HL-60/S4 (cell line): ENCODE data around the gene PEMT.

Experiments
- in situ Hi-C: fragments of 300-500 bp; cut with MboI; formaldehyde crosslinking; loops from 2 replicates; pipeline ENCODE4 v1.14.3; 2022; ENCODE audit warnings: low sequenced_read_pairs

Gene PEMT

DNA sequence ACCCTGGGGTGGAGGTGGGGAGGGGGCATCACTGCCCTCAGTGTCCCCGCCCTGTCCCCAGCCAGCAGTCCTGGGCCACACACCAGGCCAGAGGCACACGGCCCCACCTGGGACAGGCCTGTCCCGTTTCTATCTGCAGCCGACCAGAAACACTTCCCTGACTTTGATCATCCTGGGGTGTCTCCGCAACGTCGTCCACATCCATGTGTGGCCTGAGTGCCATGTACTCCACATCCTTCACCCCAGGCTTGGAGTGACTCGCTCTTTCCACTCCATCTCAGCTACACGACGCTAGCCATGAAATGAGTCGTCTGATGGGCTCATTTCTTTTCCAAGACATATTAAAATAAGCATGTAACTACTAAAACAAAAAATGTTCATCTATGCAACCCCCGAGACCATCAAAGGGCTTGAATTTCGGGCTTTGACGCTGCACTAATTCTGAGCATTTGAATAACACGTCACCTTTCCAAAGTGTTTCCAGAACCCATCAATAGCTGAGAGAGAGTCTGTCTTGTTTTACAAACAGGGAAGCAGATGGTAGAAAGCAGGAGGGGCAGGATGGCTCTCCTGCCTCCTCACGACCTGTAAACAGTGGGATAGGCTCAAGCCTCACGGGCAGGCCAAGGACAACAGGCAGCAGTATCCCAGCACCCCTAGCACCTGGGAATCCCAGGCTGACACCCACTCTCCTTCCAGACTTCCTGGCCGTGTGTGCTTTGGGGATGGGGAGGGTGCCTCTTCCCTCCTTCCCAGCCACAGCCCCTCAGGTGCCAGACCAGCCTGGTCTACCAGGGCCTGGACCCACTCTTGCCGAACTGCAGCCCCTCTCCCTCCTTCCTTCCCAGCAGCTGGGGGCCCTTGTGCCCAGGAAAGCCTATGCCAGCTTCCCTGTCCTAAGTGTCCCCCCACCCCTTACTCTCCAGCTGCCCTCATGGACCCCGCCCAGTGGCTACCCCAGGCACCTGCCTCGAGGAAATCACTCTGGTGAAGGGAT lies 75.3 kb downstream of the PEMT start:
- in situ Hi-C loops, result no loop called here

DNA sequence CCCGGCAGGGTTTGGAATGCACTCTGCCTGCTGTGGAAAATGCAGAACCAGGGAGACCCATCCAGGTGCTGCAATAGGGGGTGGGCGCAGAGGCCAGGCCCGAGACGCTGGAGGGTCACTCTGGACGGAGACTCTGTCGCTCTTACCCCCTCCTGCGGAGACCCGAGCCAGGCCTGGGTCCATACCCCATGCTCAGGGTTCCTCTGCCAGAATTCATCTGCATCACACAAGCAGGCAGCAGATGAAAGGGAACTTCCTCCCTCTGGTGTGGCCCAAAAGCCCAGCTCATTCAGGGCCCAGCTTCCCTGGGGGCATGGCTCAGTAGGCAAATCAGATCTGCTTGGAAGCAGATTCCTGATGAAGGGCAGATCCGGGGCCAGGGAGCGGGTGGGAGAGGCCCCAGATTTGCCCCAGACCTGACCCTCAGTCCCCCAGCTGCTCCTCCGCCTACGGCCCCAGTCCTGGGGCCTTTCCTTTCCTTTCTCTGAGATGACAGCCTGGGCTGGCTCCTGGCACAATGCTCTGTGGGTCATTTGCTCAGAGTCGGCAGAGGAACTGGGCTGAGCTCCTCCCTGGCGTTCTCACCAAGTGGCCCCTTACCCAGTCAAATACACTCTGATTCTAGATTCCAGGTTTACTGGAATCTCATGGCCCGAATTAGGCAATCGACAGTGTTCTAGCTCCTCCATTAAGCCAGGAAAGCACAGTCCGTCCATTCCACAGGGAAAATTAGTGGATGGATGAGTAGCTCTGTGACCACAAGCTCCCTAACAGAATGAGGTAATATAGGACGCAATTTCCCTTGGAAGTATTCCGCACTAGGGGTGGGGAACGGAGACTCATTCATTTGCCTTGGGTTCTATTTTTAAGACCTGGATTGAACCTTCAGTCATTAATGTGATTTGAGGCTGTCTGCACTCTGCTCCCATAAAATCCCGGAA lies 76.2 kb downstream of the PEMT start:
- in situ Hi-C loops, result no loop called here

DNA sequence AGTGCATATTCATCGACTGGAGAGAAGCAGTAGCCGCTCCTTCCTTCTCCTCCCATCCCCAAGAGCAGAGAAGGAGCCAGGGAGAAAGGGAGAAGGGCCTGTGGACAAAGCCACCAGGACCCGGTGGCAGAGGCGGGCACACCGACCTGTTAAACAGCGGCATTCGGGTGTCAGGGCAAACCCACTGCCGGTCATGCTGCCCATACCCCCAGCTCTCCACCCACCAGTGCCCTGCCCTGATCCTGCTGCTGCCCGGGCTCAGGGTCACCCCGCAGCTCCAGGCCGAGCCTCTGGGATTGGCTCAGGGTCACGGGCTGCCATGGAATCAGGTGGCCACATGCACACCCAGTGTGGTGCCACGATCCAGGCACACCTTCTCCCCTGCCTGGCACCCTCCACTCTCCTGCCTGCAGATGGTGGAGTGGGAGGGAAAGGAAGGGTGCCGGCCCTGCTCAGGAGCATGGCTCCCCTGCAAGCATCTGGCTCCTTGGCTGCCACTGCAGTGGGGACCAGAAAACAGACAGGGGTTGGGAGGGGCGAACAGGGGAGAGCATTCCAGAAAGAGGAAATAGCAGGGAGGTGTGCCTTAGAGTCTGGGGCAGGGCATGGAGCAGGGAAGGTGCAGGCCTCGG lies 77.0 kb downstream of the PEMT start:
- in situ Hi-C loops, result no loop called here

DNA sequence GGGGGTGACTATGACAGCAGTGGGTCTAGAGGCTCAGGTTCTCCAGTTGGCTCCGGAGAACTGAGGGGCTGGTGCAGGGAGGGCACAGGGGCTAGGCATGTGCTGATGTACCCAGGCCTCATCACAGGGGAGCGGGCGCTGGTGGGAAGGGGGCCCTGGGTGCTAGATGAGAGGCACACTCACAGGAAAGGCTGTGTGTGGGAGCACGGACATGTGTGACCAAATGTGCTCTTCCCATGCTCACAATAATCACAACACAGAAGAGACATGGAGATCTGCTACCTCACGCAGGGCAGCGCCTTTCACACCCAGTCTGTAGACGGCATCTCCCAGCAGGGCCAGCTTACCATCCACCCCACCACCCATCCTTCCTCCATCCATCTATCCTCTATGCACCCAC lies 77.9 kb downstream of the PEMT start:
- in situ Hi-C loops, result no loop called here

DNA sequence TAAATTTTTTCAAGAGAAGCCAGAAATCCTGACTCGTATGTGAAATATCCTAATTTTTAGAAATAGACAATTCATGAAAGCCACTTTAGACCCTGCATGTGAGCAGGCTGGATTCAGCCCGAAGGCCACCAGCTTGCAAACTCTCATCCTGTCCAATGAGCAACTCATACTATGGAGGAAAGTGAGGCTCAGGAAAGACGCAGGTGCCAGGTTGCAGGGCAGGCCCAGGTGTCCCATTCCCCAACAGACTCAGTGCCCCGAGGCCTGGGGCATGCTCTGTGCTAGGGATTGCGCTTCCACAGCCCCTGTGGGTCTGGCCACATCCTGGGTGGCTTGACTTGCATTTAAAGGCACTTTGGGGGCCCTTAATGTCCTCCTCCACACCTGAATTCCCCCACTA lies 78.6 kb downstream of the PEMT start:
- in situ Hi-C loops, result no loop called here

DNA sequence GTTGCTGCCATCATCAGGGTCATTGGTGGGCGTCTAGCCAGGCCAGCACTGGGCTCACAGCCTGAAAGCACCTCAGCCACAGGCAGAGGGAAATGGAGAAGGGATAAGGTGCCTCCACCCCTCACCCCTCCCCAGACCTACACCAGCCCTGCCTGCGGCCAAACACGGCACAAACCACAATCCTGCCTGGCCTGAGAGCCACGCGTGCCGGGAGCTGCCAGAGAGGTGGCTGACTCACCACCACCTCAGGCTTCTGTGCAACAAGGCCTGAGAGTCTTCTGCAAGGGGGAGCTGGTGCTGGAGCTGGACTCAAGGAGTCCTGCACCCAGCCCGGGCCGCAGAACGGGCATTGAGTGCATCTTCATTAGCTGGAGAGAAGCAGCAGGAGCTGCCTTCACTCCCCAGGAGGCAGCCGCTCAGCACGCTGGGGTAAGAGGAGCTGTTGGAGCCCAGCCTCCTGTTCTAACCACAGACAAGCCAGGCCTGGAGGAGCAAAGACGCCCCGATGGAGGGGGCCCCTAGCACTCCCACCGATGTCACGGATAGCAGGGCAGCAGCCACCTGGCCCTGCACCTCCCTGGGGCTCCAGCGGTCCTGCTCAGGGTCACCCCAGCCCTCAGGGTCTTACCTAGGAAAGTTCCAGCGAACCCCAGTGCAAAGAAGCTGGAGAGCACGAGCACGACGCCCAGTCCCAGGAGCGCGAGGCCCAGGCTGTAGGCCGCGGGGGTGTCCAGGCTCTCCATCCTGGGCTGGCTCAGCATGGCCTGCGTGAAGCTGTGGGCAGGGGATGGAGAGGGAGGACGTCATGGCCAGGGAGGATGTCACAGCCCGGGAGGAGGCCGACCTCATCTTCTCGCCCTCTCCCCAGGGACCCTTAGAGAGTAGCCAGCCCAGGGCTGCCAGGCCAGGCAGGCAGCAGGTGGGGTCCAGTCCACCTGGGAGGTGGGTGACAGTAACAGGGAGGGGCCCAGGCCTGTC lies 79.3 kb downstream of the PEMT start:
- in situ Hi-C loops, result no loop called here

DNA sequence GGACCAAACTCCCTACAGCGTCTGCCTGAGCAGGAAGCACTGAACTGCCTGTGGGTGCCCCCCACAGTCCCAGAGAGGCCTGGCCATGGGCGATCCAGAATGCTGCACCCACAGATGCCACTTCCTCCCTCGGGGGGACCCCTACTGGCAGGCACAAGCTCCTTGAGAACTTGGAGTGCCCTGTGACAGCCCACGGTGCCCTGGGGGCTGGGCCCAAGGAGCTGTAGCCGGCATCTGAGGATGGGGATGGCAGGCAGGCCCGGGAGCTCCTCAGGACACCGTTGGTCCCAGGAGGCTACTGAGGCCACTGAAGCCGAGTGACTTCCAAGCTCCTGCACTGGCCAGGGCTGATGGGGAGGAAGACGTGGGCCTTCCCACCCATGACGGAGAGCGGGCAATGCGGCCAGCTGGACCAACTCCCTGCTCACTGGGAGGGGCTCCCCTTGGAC lies 80.2 kb downstream of the PEMT start:
- in situ Hi-C loops, result no loop called here

DNA sequence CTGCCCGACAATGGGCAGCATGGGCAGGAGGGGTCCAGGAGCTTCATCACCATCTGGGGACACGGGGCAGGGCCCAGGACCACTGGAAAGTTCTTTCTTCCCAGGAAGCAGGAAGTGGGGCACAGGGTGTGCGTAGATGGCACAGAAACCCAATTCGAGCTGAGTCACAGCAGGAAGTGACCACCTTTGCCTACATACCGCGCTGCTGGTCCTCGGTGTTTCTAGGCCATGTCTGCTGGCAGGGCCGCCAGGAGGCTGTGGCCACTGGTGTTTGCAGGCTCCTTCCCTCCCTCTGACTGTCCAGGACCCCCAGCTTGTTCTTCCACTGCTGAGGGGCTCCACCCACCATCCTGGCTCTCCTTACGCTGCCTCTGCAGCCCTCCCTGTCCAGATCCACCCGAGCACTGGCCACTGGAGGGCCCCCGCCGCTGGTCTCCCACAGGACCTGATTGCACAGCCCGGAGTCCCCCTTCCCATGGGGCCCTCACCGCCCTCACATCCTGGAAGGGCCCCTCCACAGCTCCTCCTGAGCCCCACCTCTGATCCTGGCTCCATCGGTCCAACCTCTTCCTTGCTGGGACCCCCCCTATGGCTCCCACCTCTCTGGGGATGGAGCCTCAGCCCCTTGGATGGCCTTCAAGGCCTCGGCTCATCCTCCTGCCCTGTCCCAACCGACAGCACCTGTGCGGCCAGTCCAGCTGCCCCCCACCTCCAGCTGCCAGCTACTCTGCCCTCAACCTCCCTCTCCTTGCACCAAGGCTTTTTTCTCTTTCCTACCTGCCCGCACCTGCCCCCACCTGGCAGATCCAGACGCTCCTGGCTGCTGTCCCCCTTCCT lies 80.8 kb downstream of the PEMT start:
- in situ Hi-C loops, result no loop called here

DNA sequence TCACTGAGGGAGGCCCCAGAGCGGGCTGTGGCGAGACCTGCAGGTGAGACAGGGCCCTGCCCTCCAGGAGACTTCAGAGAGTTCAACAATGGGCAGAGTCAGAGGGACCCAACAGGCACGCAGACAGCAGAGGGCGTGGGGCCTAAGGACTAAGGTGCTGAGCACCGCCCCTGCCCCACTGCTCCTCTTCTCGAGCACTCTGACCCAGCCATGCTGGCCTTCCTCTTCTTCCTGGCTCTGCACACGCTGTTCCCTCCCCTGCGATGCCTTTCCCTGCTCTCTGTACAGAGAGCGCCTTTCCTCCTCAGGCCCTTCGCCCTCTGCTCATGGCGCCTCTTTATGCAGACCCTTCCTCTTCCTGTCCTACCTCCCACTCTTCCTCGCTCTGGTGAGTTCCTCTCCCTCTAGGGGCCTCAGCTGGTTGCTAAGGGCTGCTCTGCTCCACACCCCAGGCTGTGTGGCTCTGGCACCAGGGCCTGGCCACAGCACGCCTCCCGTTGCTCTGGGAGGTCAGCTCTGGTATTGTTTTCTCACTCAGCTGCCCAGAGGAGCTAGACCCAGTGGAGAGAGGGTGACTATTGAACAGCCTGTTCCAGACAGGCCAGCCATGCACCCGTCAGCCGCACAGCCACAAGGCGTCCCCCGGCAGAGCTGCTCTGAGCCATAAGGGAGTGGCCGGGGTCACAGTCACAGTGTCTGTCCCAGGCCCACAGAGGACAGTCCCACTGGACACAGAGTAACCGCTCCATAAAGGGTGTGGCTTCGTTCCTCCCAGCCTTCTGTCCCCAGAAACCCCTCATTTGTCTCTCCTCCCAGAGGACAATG lies 81.7 kb downstream of the PEMT start:
- in situ Hi-C loops, result no loop called here

DNA sequence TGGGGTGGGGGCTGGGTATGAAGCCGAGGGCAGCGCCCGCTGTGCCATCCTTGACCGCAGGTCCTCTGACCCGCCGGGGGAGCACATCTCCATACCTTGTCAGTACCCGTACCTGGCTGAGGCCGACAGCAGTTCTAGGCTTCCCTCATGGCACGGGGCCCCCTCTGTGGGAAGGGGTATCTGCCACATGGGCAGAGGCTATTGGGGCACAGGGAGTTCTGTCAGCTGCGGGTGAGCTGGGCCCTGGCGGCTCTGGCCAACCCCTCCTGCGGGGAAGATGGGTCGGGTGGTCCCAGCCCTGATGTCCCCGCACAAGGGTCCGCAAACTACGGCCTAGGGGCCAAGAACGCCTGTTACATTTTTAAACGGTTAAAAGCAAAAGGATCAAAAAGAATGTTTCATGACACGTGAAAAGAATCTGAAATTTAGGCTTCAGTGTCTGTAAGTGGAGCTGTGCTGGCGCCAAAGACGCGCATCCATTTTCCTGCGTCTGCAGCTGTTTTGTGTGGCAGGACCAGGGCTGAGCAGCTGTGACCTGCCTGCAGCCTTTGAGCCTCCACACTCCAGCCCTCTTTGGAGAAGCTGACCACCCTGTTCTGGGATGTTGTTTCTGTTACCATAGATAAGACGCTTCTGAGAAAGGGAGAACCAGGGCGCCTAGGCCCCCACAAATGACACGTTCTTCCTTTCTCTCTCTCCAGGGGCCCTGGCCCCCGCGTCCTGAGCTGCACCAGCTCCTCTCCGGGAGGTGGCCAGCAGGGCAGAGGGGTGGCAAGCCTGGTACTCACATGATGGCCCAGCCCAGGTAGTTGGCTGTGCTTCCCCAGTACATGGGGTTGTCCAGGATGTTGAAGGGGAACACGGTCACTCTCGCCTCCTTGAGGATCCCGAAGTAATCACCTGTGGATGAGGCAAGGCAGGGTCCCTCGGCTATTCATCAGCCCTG lies 82.6 kb downstream of the PEMT start:
- in situ Hi-C loops, result no loop called here

DNA sequence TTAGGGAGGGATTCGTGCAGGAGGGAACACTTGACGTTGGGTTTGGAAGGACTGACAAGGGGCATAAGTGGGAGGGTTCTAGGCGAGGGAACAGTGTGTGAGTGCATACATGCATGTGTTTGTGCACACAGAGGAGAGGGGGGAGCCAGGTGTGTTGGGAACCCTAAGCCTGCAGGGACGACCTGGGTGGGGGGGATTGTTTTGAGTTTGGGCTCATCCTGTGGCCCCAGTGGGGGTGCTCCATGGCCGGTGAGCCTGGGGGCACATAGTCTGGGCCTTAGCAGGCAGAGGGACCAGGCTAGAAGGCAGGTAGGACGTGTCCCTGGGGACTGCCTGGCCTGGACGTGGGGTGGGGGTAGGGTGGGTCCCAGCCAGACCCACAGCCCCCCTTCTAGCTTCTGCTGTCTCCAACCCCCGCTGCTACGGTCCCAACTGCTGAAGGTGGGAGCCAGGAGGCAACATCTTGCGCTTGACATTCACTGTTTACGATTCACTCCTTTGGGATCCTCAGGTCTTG lies 83.4 kb downstream of the PEMT start:
- in situ Hi-C loops, result no loop called here

DNA sequence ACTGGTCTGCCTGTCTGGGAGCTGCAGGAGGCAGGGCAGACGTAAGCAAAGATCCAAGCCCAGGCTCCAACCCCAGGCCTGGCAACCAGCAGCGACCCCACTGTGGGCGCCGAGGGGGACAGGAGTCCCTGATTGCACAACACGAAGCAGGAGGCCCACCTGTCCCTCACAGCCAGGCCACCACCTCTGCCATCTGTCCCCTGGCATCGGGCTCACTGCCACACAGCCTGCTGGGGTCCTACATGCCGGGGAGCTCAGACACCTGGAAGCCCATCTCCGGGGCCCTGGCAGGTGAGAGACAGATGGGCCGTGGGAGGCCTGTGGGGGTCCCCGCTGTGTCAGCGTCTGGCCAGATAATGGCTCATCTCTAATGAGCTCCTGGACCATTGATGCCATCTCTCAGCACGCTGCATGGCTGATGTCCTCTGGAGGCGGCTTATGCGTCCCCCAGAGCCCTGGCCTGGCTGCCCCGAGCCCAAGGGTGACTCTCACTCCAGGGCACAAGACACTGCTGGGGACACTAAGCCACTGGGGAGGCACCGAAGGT lies 84.0 kb downstream of the PEMT start:
- in situ Hi-C loops, result no loop called here

DNA sequence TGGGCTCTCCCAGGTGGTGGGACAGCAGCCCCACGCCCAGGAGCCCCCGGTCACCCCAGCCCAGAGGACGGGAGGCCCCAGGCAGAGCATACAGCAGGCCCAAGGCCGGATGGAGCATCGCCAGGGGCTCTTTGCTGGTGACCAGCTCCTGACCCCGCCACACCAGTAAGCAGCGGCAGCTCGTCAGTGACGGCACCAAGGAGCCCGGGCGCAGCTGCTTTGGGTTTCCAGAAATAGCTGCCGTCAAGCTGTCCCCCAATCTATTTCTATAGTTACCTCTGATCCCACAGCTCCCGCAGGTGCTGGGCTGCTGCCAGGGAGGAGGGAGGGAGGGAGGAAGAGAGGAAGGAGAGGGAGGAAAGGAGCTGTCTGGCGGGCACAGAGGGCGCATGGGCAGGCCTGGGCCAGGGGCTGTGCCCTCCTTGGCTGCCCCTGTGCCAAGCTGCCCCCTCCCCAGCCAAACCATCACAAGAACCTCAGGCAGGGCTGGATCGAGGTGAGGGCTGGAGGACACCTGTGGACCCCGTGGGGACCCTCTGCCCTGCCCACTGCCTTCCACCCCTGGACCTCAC lies 84.5 kb downstream of the PEMT start:
- in situ Hi-C loops, result no loop called here

DNA sequence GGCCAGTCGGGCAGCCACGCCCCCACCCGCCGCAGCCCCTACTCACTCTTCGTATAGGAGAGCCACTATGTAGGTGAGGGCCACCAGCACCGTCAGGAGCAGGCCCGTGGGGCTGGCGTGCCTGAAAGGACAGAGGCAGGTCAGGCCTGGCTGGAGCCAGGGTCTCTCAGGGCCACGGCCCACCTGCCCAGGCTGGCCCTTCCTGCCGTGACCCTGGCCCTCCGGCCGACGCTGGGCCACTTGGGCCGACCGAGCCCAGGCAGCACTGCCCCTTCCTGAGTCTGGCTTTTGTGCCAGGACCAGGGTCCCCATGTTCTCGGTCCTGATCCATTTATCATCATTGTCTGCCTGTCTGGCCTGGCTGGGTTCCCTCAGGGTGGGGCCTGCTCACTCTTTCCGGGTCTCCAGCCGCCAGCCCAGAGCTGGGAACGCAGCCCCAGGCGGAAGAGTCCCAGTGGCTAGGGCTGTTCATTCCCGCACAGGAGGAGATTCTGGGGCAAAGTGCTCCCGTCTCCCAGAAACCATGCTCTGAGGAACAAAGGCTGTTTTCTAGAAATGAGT lies 85.2 kb downstream of the PEMT start:
- in situ Hi-C loops, result no loop called here

DNA sequence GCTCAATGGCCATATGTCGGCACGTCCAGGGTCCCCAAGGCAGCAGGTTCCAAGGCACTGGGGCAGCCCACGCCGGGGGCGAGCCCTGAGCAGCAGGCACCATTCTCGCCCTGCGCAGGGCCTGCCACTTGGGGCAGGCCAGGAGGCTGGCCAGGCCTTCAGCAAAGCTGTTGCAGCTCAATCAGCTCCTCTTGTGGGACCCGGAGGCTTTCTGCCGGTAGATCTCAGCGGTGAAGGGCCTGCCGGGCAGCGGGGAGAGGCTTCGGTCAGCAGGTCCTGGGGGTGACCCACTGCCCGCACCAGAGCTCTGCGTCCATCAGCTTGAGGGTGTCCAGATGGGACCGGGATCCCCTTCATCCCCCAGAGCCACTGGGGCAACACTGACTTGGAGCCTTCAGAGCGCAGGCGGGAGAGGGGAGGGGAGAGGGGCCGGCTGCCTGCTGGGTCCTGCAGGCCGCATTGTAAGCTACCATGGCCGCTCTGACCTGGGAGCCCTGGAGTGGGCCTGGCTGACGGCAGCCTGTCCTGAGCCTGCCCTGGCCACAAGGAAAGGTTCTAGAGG lies 85.8 kb downstream of the PEMT start:
- in situ Hi-C loops, result no loop called here

DNA sequence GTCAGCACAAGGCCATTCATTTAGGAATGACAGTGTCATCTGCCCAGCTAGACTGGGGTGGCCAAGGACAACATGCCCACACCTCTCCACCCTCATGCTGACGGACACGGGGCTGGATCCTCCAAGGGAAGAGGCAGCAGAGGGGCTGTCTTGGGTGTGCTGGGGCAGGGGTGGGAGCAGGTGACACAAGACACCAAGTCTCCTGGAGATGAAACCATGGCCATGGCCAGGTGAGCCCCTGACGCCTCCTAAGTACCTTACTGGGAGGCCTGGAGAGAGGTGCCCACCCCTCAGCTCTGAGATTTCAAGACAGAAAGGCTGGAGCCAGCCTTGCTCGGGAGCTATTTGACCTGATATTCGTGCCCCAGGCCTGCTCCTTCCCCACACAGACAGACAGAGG lies 86.4 kb downstream of the PEMT start:
- in situ Hi-C loops, result no loop called here
